HepG2 (cell line): ENCODE results near the gene NUDT22. TPM values are rescaled to one million over a fixed set of nuclear protein-coding genes. Genes with fewer than 3 reads are reported as not detected.
A peak's percentile ranks its signal among the peaks of the same experiment; 100 is the strongest.

Experiments
- AFF4 ChIP-seq: sonication (generic); formaldehyde crosslinking; IDR thresholded peaks from 2 replicates; pipeline ENCODE4 v1.4.0; 2020; ENCODE audit warnings: missing genetic modification reagents
- AGO2 ChIP-seq: fragments of 200-400 bp; formaldehyde crosslinking; optimal IDR thresholded peaks from 2 replicates; pipeline ENCODE3; 2017; ENCODE audit warnings: mild to moderate bottlenecking, low read depth, low read length, moderate library complexity
- CCDC6 ChIP-seq: sonication (generic); formaldehyde crosslinking; IDR thresholded peaks from 2 replicates; pipeline ENCODE4 v1.8.1; 2022; ENCODE audit warnings: mild to moderate bottlenecking, missing genetic modification reagents, moderate library complexity
- CEBPZ ChIP-seq: IDR thresholded peaks from 2 replicates; pipeline ENCODE4 v1.6.1; 2012; ENCODE audit warnings: low read length, improper control_type of control experiment
- GATAD1 ChIP-seq: IDR thresholded peaks from 2 replicates; pipeline ENCODE4 v1.6.1; 2016; ENCODE audit warnings: missing genetic modification reagents, missing compliant biosample characterization
- IRF9 ChIP-seq: sonication (generic); formaldehyde crosslinking; IDR thresholded peaks from 2 replicates; pipeline ENCODE4 v1.8.0; 2022; ENCODE audit warnings: missing genetic modification reagents, mild to moderate bottlenecking, borderline replicate concordance
- PAWR ChIP-seq: sonication (generic); formaldehyde crosslinking; IDR thresholded peaks from 2 replicates; pipeline ENCODE4 v1.4.0; 2020; ENCODE audit warnings: missing genetic modification reagents, mild to moderate bottlenecking, borderline replicate concordance
- ZNF260 ChIP-seq: sonication (generic); formaldehyde crosslinking; IDR thresholded peaks from 2 replicates; pipeline ENCODE4 v1.4.0; 2020; ENCODE audit warnings: missing genetic modification reagents, low read depth, mild to moderate bottlenecking, borderline replicate concordance
- ZNF552 ChIP-seq: sonication (generic); formaldehyde crosslinking; IDR thresholded peaks from 2 replicates; pipeline ENCODE4 v1.9.0; 2022; ENCODE audit warnings: missing genetic modification reagents, mild to moderate bottlenecking, borderline replicate concordance
- ZNF777 ChIP-seq: sonication (generic); formaldehyde crosslinking; IDR thresholded peaks from 2 replicates; pipeline ENCODE4 v1.4.0; 2020; ENCODE audit warnings: missing genetic modification reagents
- polyA plus RNA-seq, 8 experiments: library from polyadenylated mRNA; depleted of rRNA in 3 of 8; stranded (reverse) in 7 of 8; unstranded in 1 of 8; fragments of >200 nt; fragmentation: Illumina TruSeq in 4 of 8; extraction: Trizol in 4 of 8; gene quantifications; 2 replicates each; pipeline versions ENCODE4 v1.2.1 to v1.2.3, GENCODE V29; 2011 to 2016; ENCODE audit warnings: low read depth in 4 of 8, missing spikeins in 1 of 8, mixed read lengths in 1 of 8; ENCODE audit not compliant: insufficient read depth in 1 of 8
- total RNA-seq, 5 experiments: library from RNA; depleted of rRNA; stranded (reverse); fragments of >200 nt; fragmentation: Illumina TruSeq; extraction: Trizol; gene quantifications; 2 replicates each; pipeline ENCODE4 v1.2.3, GENCODE V29; 2016; ENCODE audit warnings: low read depth in 1 of 5
- TF ChIP-seq, protein P1 (sequence below): sonication (generic); formaldehyde crosslinking; IDR thresholded peaks from 2 replicates; pipeline ENCODE4 v1.8.0; 2022; ENCODE audit warnings: mild to moderate bottlenecking, missing genetic modification reagents, borderline replicate concordance
- TF ChIP-seq, protein P2 (sequence below): sonication (generic); formaldehyde crosslinking; IDR thresholded peaks from 2 replicates; pipeline ENCODE4 v1.9.0; 2022; ENCODE audit warnings: missing genetic modification reagents, mild to moderate bottlenecking, borderline replicate concordance
- TF ChIP-seq, protein P3 (sequence below): sonication (generic); formaldehyde crosslinking; IDR thresholded peaks from 2 replicates; pipeline ENCODE4 v1.8.1; 2023; ENCODE audit warnings: mild to moderate bottlenecking, moderate library complexity, missing genetic modification reagents

NUDT22 gene
- total and polyA plus RNA-seq, 2 of the 13 experiments (the other 11 are each of a cell fraction or from before 2014, with no cell fraction given), result 33.5 to 39.8 TPM

- TF ChIP-seq CEBPZ, result no peak
- no peak for TF ChIP-seq ZNF552 (CRISPR knock-in tag)
- TF ChIP-seq ZNF260 (CRISPR knock-in tag), result no peak
- TF ChIP-seq AGO2, result peak; percentile 97
- no peak for TF ChIP-seq PAWR (CRISPR knock-in tag)
- no peak for TF ChIP-seq GATAD1 (CRISPR knock-in tag)
- peak; percentile 40; the same call in 1 of the 2 replicates for TF ChIP-seq ZNF777 (CRISPR knock-in tag)
- TF ChIP-seq, protein P1, sequence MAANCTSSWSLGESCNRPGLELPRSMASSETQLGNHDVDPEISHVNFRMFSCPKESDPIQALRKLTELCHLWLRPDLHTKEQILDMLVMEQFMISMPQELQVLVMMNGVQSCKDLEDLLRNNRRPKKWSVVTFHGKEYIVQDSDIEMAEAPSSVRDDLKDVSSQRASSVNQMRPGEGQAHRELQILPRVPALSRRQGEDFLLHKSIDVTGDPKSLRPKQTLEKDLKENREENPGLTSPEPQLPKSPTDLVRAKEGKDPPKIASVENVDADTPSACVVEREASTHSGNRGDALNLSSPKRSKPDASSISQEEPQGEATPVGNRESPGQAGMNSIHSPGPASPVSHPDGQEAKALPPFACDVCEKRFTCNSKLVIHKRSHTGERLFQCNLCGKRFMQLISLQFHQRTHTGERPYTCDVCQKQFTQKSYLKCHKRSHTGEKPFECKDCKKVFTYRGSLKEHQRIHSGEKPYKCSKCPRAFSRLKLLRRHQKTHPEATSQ, result no peak
- TF ChIP-seq IRF9 (CRISPR knock-in tag), result no peak
- TF ChIP-seq AFF4 (CRISPR knock-in tag), result peak; percentile 9; the same call in 1 of the 2 replicates
- TF ChIP-seq, protein P2, sequence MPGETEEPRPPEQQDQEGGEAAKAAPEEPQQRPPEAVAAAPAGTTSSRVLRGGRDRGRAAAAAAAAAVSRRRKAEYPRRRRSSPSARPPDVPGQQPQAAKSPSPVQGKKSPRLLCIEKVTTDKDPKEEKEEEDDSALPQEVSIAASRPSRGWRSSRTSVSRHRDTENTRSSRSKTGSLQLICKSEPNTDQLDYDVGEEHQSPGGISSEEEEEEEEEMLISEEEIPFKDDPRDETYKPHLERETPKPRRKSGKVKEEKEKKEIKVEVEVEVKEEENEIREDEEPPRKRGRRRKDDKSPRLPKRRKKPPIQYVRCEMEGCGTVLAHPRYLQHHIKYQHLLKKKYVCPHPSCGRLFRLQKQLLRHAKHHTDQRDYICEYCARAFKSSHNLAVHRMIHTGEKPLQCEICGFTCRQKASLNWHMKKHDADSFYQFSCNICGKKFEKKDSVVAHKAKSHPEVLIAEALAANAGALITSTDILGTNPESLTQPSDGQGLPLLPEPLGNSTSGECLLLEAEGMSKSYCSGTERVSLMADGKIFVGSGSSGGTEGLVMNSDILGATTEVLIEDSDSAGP (CRISPR knock-in tag), result no peak
- peak; percentile 44; the same call in 1 of the 2 replicates for TF ChIP-seq CCDC6
- TF ChIP-seq, protein P3, sequence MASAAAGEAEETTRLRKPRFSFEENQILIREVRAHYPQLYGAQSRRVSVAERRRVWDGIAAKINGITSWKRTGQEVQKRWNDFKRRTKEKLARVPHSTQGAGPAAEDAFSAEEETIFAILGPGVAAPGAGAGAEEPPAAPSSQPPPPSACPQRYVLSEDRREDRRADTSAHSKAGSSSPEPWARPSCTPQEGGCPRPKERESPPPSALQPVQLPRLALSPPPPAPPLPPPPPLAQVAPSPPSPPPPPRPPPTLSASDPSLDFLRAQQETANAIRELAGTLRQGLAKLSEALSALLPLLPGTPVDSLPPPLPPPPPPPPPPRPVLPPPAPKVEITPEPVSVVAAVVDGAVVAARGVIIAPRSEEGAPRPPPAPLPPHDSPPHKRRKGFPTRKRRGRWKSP, result peak; percentile 51; the same call in 1 of the 2 replicates
Observed at GRCh38 chr11:64268893-64269539, 42.9 kb downstream of the NUDT22 start (continued).
